ENCODE data around the gene SLC10A2. TPM values are rescaled to one million over a fixed set of nuclear protein-coding genes. Genes with fewer than 3 reads are reported as not detected.
"Not testable (repeated sequence)": the region's sequence is repeated elsewhere in the genome, so short reads cannot be mapped to it uniquely, and the experiment has no call there.

Gene SLC10A2
- total RNA-seq = under 1 TPM; 0.20 to 0.74 TPM

GRCh38 chr13:103066079-103066780 is at the start of gene SLC10A2:
TSS of gene SLC10A2 (minus strand) at chr13:103066417. CDS start at chr13:103066249, 168 bp downstream.
- Histone ChIP-seq H3K9me3 (no peaks in the 10 kb centered on the region), H3K27ac (no peak within 1 kb of the TSS), H3K36me3 (no peaks in the 10 kb centered on the region), H3K27me3 (no peaks in the 10 kb centered on the region), H3K4me3 (no peak within 1 kb of the TSS), H3K9ac (ENCODE audit: low read depth in 2 of 2, low read length in 2 of 2) (no peak within 1 kb of the TSS), H3K4me1 (no peaks in the 10 kb centered on the region)
- TF ChIP-seq CTCF (IDR thresholded peaks at IDR 0.05) = no peak
- intact Hi-C loops (cut with DNase I) = no loop called here
- DNase-seq = no peak

GRCh38 chr13:103107580-103107979 is 41.4 kb upstream of the SLC10A2 start:
- H3K9me3 ChIP-seq = no peaks in the 10 kb centered on the region
- H3K4me1 ChIP-seq = no peaks in the 10 kb centered on the region
- H3K9ac ChIP-seq (ENCODE audit: low read depth in 2 of 2, low read length in 2 of 2) = no peak overlapping the region
- H3K27me3 ChIP-seq = no peaks in the 10 kb centered on the region
- no peak overlapping the region for H3K27ac ChIP-seq
- no peak overlapping the region for H3K4me3 ChIP-seq
- no peak for DNase-seq
- no peaks in the 10 kb centered on the region for H3K36me3 ChIP-seq
- no peak for TF ChIP-seq CTCF (IDR thresholded peaks at IDR 0.05)
- intact Hi-C loops (cut with DNase I) = no loop called here

GRCh38 chr13:103104340-103104739 is 38.1 kb upstream of the SLC10A2 start:
- H3K36me3 ChIP-seq = no peaks in the 10 kb centered on the region
- no peak overlapping the region for H3K27ac ChIP-seq
- no peaks in the 10 kb centered on the region for H3K27me3 ChIP-seq
- intact Hi-C loops (cut with DNase I) = no loop called here
- no peak for DNase-seq
- H3K9me3 ChIP-seq = no peaks in the 10 kb centered on the region
- no peak overlapping the region for H3K9ac ChIP-seq (ENCODE audit: low read depth in 2 of 2, low read length in 2 of 2)
- no peak overlapping the region for H3K4me3 ChIP-seq
- no peaks in the 10 kb centered on the region for H3K4me1 ChIP-seq
- no peak for TF ChIP-seq CTCF (IDR thresholded peaks at IDR 0.05)

GRCh38 chr13:103103456-103103855 is 37.2 kb upstream of the SLC10A2 start:
- DNase-seq; H3K36me3 ChIP-seq; H3K9ac ChIP-seq (ENCODE audit: low read depth in 2 of 2, low read length in 2 of 2); intact Hi-C loops (cut with DNase I); H3K4me3 ChIP-seq; H3K4me1 ChIP-seq; H3K9me3 ChIP-seq; H3K27ac ChIP-seq; H3K27me3 ChIP-seq: not testable (repeated sequence)

GRCh38 chr13:103102482-103102881 is 36.3 kb upstream of the SLC10A2 start:
- H3K36me3 ChIP-seq = no peaks in the 10 kb centered on the region
- intact Hi-C loops (cut with DNase I) = no loop called here
- no peak for DNase-seq
- no peak overlapping the region for H3K4me3 ChIP-seq
- no peak overlapping the region for H3K27ac ChIP-seq
- H3K9ac ChIP-seq (ENCODE audit: low read depth in 2 of 2, low read length in 2 of 2) = no peak overlapping the region
- H3K9me3 ChIP-seq = no peaks in the 10 kb centered on the region
- H3K27me3 ChIP-seq = no peaks in the 10 kb centered on the region
- no peak for TF ChIP-seq CTCF (IDR thresholded peaks at IDR 0.05)
- no peaks in the 10 kb centered on the region for H3K4me1 ChIP-seq

DNA sequence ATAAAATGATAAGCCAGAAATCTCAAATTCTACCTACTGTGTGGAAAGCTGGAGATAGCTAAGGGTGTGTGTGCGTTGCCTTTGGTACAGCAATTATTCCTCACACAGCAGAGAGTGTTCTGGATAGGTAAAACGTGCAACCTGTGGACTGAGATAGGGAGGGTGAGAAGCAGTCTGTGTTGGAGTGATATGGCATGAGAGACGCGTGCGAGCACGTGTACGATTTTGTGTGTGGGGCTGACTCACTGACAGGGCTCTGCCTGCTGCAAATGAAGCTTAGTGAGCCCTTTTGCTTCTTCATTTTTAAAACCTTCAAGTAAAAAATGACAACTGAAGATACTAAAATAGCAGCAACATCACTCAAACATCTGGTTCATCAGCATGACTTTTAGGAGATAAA is 35.7 kb upstream of the SLC10A2 start:
- H3K9me3 ChIP-seq = no peaks in the 10 kb centered on the region
- TF ChIP-seq CTCF (IDR thresholded peaks at IDR 0.05) = no peak
- H3K4me3 ChIP-seq = no peak overlapping the region
- DNase-seq = no peak
- H3K9ac ChIP-seq (ENCODE audit: low read depth in 2 of 2, low read length in 2 of 2) = no peak overlapping the region
- H3K4me1 ChIP-seq = no peaks in the 10 kb centered on the region
- intact Hi-C loops (cut with DNase I) = no loop called here
- no peaks in the 10 kb centered on the region for H3K36me3 ChIP-seq
- H3K27me3 ChIP-seq = no peaks in the 10 kb centered on the region
- H3K27ac ChIP-seq = no peak overlapping the region
